HepG2 (cell line): ENCODE measurements around the gene PRKN. TPM values are rescaled to one million over a fixed set of nuclear protein-coding genes. Genes with fewer than 3 reads are reported as not detected.
A peak's percentile ranks its signal among the peaks of the same experiment; 100 is the strongest.

ENCODE experiments used
- ATAC-seq: fragments of 200-7000 bp; cut with Tn5 transposase; 3 replicates; pipeline ENCODE4 v1.9.1; 2020; ENCODE audit warnings: mild to moderate bottlenecking, moderate library complexity
- BruUV-seq: library from RNA; stranded (reverse); fragments of 400-500 nt; replicated peaks from 2 replicates; lab custom pipeline; 2021; lab: Mats Ljungman, UMichigan
- CTCF ChIA-PET: fragments of 300-600 bp; formaldehyde crosslinking; extraction: SDS; loops from one replicate; lab custom pipeline; 2021; ENCODE audit warnings: low total read pairs, inconsistent platforms, low intra/inter-chr PET ratio; lab: Yijun Ruan, JAX
- POLR2A ChIA-PET: fragments of 350-600 bp; sonication (Branson Sonifier 250); formaldehyde crosslinking; loops from one replicate; lab custom pipeline; 2020; ENCODE audit warnings: antibody characterized with exemption, inconsistent platforms; lab: Yijun Ruan, JAX
- DNase-seq: peaks from one replicate; pipeline ENCODE4 v3.0.0-alpha.2; 2015; ENCODE audit warnings: low spot score
- FAIRE-seq: peaks from 3 replicates; lab custom pipeline; 2011; peaks lifted over from hg19 to GRCh38; lab: Jason Lieb, UNC
- H2AFZ ChIP-seq: one replicate; pipeline ENCODE4 v1.6.1; 2011; ENCODE audit warnings: low read length, inconsistent platforms
- H3K27ac ChIP-seq: fragments of 300-600 bp; 3 replicates; pipeline ENCODE4 v1.8.0; 2011; ENCODE audit warnings: mixed run types, mild to moderate bottlenecking, mixed read lengths, low read length, inconsistent platforms; ENCODE audit not compliant: insufficient read depth; ENCODE audit errors: extremely low read length
- H3K27me3 ChIP-seq, 2 experiments: fragments of 200-600 bp in 1 of 2; 2 replicates in 1 of 2; 3 replicates in 1 of 2; pipeline versions ENCODE4 v1.6.0 to v1.8.0; 2011; ENCODE audit warnings: low read length in 2 of 2, mild to moderate bottlenecking in 2 of 2, moderate library complexity in 2 of 2, inconsistent platforms in 1 of 2; ENCODE audit not compliant: insufficient read depth in 2 of 2, control insufficient read depth in 1 of 2
- H3K36me3 ChIP-seq, 2 experiments: fragments of 200-600 bp in 1 of 2; replicated peaks in 1 of 2; 2 replicates in 1 of 2; 3 replicates in 1 of 2; pipeline versions ENCODE4 v1.5.1 to v1.8.0; 2011; ENCODE audit warnings: low read length in 2 of 2, inconsistent platforms in 1 of 2; ENCODE audit not compliant: insufficient read depth in 2 of 2, control insufficient read depth in 1 of 2
- H3K4me1 ChIP-seq: 2 replicates; pipeline ENCODE4 v1.5.1; 2012; ENCODE audit warnings: low read length, inconsistent platforms; ENCODE audit not compliant: insufficient read depth
- H3K4me2 ChIP-seq: 2 replicates; pipeline ENCODE4 v1.6.0; 2011; ENCODE audit warnings: low read depth, low read length, inconsistent platforms
- H3K4me3 ChIP-seq, 3 experiments: fragments of 200-600 bp in 1 of 3; sonication (generic), shearing (Covaris generic) in 1 of 3; replicated peaks in 1 of 3; 2 replicates each; pipeline ENCODE4 v1.5.1; 2011 to 2016; ENCODE audit warnings: low read length in 3 of 3, inconsistent platforms in 2 of 3, low read depth in 2 of 3, mild to moderate bottlenecking in 2 of 3, control low read depth in 1 of 3, mixed read lengths in 1 of 3; ENCODE audit not compliant: insufficient read depth in 1 of 3
- H3K79me2 ChIP-seq: one replicate; pipeline ENCODE4 v1.6.1; 2011; ENCODE audit warnings: low read length, inconsistent platforms; ENCODE audit not compliant: insufficient read depth
- H3K9ac ChIP-seq: 2 replicates; pipeline ENCODE4 v1.6.0; 2011; ENCODE audit warnings: mild to moderate bottlenecking, low read depth, low read length, inconsistent platforms; ENCODE audit not compliant: insufficient read depth
- H3K9me3 ChIP-seq: 2 replicates; pipeline ENCODE4 v1.5.1; 2012; ENCODE audit warnings: mild to moderate bottlenecking, low read length
- H4K20me1 ChIP-seq: 2 replicates; pipeline ENCODE4 v1.6.0; 2011; ENCODE audit warnings: inconsistent platforms, mild to moderate bottlenecking, low read length, moderate library complexity; ENCODE audit not compliant: insufficient read depth
- FOXP1 ChIP-seq, 2 experiments: fragments of 450-650 bp in 1 of 2; IDR thresholded peaks; 2 replicates each; pipeline ENCODE4 v1.6.1; 2017 to 2018; ENCODE audit warnings: antibody characterized with exemption in 1 of 2
- GPN1 ChIP-seq: sonication (generic); formaldehyde crosslinking; IDR thresholded peaks from 2 replicates; pipeline ENCODE4 v1.5.1; 2020; ENCODE audit warnings: missing genetic modification reagents, borderline replicate concordance
- RARG ChIP-seq: sonication (generic); formaldehyde crosslinking; IDR thresholded peaks from 2 replicates; pipeline ENCODE4 v1.4.0; 2020; ENCODE audit warnings: low read depth, mild to moderate bottlenecking, missing genetic modification reagents
- REXO4 ChIP-seq: sonication (generic); formaldehyde crosslinking; IDR thresholded peaks from 2 replicates; pipeline ENCODE4 v1.8.0; 2022; ENCODE audit warnings: missing genetic modification reagents, mild to moderate bottlenecking, borderline replicate concordance
- TGIF2 ChIP-seq: IDR thresholded peaks from 2 replicates; pipeline ENCODE4 v1.6.1; 2016; ENCODE audit warnings: control low read depth, missing compliant biosample characterization
- ZNF230 ChIP-seq: sonication (generic); formaldehyde crosslinking; IDR thresholded peaks from 2 replicates; pipeline ENCODE4 v1.4.0; 2020; ENCODE audit warnings: mild to moderate bottlenecking, missing genetic modification reagents
- ZNF234 ChIP-seq: sonication (generic); formaldehyde crosslinking; conservative IDR thresholded peaks from 2 replicates; pipeline ENCODE4 v1.5.1; 2020; ENCODE audit warnings: mild to moderate bottlenecking, missing genetic modification reagents
- ZNF276 ChIP-seq: sonication (generic); formaldehyde crosslinking; IDR thresholded peaks from 2 replicates; pipeline ENCODE4 v1.4.0; 2020; ENCODE audit warnings: mild to moderate bottlenecking, low read depth, missing genetic modification reagents
- ZNF580 ChIP-seq: IDR thresholded peaks from 2 replicates; pipeline ENCODE4 v1.6.1; 2016; ENCODE audit warnings: low read depth, borderline replicate concordance
- ZNF674 ChIP-seq: sonication (generic); formaldehyde crosslinking; IDR thresholded peaks from 2 replicates; pipeline ENCODE4 v1.5.0; 2020; ENCODE audit warnings: low read depth, mild to moderate bottlenecking, missing genetic modification reagents
- WGBS: methylation state at CpG from one replicate; pipeline ENCODE4 v1.1.6; 2017; ENCODE audit warnings: low lambda C conversion rate; 5-methylcytosine and 5-hydroxymethylcytosine counted together
- in situ Hi-C: cut with HindIII; loops from 2 replicates; pipeline ENCODE4 v1.10.0; 2017; ENCODE audit warnings: low pct_unique_long_range_greater_than_20kb; ENCODE audit not compliant: extremely low pct_ligation_motif_present
- intact Hi-C: fragments of 100-400 bp; cut with micrococcal nuclease; formaldehyde crosslinking; loops from one replicate; pipeline ENCODE4 v1.10.0; 2022; ENCODE audit not compliant: unreplicated experiment
- polyA plus RNA-seq, 8 experiments: library from polyadenylated mRNA; depleted of rRNA in 3 of 8; stranded (reverse) in 7 of 8; unstranded in 1 of 8; fragments of >200 nt; fragmentation: Illumina TruSeq in 4 of 8; extraction: Trizol in 4 of 8; gene quantifications; 2 replicates each; pipeline versions ENCODE4 v1.2.1 to v1.2.3, GENCODE V29; 2011 to 2016; ENCODE audit warnings: low read depth in 4 of 8, missing spikeins in 1 of 8, mixed read lengths in 1 of 8; ENCODE audit not compliant: insufficient read depth in 1 of 8
- total RNA-seq, 5 experiments: library from RNA; depleted of rRNA; stranded (reverse); fragments of >200 nt; fragmentation: Illumina TruSeq; extraction: Trizol; gene quantifications; 2 replicates each; pipeline ENCODE4 v1.2.3, GENCODE V29; 2016; ENCODE audit warnings: low read depth in 1 of 5
- TF ChIP-seq, protein P1 (sequence below): sonication (generic); formaldehyde crosslinking; IDR thresholded peaks from 2 replicates; pipeline ENCODE4 v1.4.0; 2020; ENCODE audit warnings: missing genetic modification reagents, mild to moderate bottlenecking, borderline replicate concordance
- TF ChIP-seq, protein P2 (sequence below): sonication (generic); formaldehyde crosslinking; IDR thresholded peaks from 2 replicates; pipeline ENCODE4 v1.8.0; 2022; ENCODE audit warnings: mild to moderate bottlenecking, missing genetic modification reagents; ENCODE audit not compliant: insufficient replicate concordance

The PRKN gene
- total and polyA plus RNA-seq, 2 of the 13 experiments (the other 11 are each of a cell fraction or from before 2014, with no cell fraction given) = 0.31 to 0.44 TPM

GRCh38 chr6:162580619-162581018, 146.9 kb downstream of the PRKN start:
- intact Hi-C loops = no loop called here
- CTCF ChIA-PET = no interaction called here
- TF ChIP-seq RARG (CRISPR knock-in tag) (no peak), ZNF674 (CRISPR knock-in tag) (no peak)
- TF ChIP-seq, protein P1, sequence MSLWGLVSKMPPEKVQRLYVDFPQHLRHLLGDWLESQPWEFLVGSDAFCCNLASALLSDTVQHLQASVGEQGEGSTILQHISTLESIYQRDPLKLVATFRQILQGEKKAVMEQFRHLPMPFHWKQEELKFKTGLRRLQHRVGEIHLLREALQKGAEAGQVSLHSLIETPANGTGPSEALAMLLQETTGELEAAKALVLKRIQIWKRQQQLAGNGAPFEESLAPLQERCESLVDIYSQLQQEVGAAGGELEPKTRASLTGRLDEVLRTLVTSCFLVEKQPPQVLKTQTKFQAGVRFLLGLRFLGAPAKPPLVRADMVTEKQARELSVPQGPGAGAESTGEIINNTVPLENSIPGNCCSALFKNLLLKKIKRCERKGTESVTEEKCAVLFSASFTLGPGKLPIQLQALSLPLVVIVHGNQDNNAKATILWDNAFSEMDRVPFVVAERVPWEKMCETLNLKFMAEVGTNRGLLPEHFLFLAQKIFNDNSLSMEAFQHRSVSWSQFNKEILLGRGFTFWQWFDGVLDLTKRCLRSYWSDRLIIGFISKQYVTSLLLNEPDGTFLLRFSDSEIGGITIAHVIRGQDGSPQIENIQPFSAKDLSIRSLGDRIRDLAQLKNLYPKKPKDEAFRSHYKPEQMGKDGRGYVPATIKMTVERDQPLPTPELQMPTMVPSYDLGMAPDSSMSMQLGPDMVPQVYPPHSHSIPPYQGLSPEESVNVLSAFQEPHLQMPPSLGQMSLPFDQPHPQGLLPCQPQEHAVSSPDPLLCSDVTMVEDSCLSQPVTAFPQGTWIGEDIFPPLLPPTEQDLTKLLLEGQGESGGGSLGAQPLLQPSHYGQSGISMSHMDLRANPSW (CRISPR knock-in tag) = no peak
- ATAC-seq = peak; percentile 46; the same call in 2 of the 3 replicates
- Histone ChIP-seq H3K36me3 (no peaks in the 10 kb centered on the region), H3K27me3 (no peaks in the 10 kb centered on the region), H3K9me3 (no peaks in the 10 kb centered on the region), H3K9ac (no peak overlapping the region), H3K27ac (no peak overlapping the region), H2AFZ (no peak overlapping the region), H4K20me1 (no peaks in the 10 kb centered on the region), H3K4me1 (no peaks in the 10 kb centered on the region), H3K4me2 (no peak overlapping the region), H3K4me3 (no peak overlapping the region), H3K79me2 (no peaks in the 10 kb centered on the region)
- BruUV-seq = no TSS peak
- FAIRE-seq = no peak
- POLR2A ChIA-PET = no interaction called here
- DNase-seq = peak; percentile 1
- in situ Hi-C loops = no loop called here
- 26% methylated on average over 4 of the region's 4 CpGs for WGBS

- POLR2A ChIA-PET = no interaction called here
- H3K36me3 ChIP-seq = no peaks in the 10 kb centered on the region
- no peaks in the 10 kb centered on the region for H3K27me3 ChIP-seq
- no peaks in the 10 kb centered on the region for H3K4me1 ChIP-seq
- FAIRE-seq = no peak
- WGBS = 25% methylated on average over 2 of the region's 2 CpGs
- intact Hi-C loops (no loop called here), in situ Hi-C loops (no loop called here)
- no peak overlapping the region for H3K4me2 ChIP-seq
- CTCF ChIA-PET = no interaction called here
- BruUV-seq = no TSS peak
- no peaks in the 10 kb centered on the region for H3K79me2 ChIP-seq
- H3K9ac ChIP-seq = no peak overlapping the region
- H3K9me3 ChIP-seq = no peaks in the 10 kb centered on the region; the same call in 1 of the 2 replicates
- no peak for ATAC-seq
- no peak overlapping the region for H2AFZ ChIP-seq
- DNase-seq = no peak
- no peaks in the 10 kb centered on the region for H4K20me1 ChIP-seq
- H3K4me3 ChIP-seq = no peak overlapping the region
- no peak overlapping the region for H3K27ac ChIP-seq
- no peak for TF ChIP-seq ZNF234
- no peak for TF ChIP-seq TGIF2 (CRISPR knock-in tag)
- TF ChIP-seq ZNF580 (CRISPR knock-in tag) = no peak
- TF ChIP-seq REXO4 (CRISPR knock-in tag) = no peak
- TF ChIP-seq ZNF276 = no peak
- no peak for TF ChIP-seq FOXP1 (IDR thresholded peaks at IDR 0.05)
- no peak for TF ChIP-seq FOXP1 (CRISPR knock-in tag; IDR thresholded peaks at IDR 0.05)
- no peak for TF ChIP-seq ZNF230
- TF ChIP-seq, protein P2, sequence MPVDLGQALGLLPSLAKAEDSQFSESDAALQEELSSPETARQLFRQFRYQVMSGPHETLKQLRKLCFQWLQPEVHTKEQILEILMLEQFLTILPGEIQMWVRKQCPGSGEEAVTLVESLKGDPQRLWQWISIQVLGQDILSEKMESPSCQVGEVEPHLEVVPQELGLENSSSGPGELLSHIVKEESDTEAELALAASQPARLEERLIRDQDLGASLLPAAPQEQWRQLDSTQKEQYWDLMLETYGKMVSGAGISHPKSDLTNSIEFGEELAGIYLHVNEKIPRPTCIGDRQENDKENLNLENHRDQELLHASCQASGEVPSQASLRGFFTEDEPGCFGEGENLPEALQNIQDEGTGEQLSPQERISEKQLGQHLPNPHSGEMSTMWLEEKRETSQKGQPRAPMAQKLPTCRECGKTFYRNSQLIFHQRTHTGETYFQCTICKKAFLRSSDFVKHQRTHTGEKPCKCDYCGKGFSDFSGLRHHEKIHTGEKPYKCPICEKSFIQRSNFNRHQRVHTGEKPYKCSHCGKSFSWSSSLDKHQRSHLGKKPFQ = no peak
- TF ChIP-seq GPN1 (CRISPR knock-in tag) = no peak
Observed at GRCh38 chr6:162576016-162576415, 151.6 kb downstream of the PRKN start.
